Measurements from ENCODE around the gene UBE2I.
A peak's percentile ranks its signal among the peaks of the same experiment; 100 is the strongest.
"Not testable (repeated sequence)": the region's sequence is repeated elsewhere in the genome, so short reads cannot be mapped to it uniquely, and the experiment has no call there.

UBE2I gene

GRCh38 chr16:1325261-1325660, 15.8 kb downstream of the UBE2I start:
- no peak for DNase-seq (ENCODE audit: low spot score)
- no peak for TF ChIP-seq CTCF (IDR thresholded peaks at IDR 0.05; ENCODE audit: extremely low read depth, missing control alignments)

GRCh38 chr16:1325673-1326371, 16.4 kb downstream of the UBE2I start:
- no peak for TF ChIP-seq CTCF (IDR thresholded peaks at IDR 0.05; ENCODE audit: extremely low read depth, missing control alignments)
- no peak for DNase-seq (ENCODE audit: low spot score)

GRCh38 chr16:1326391-1326790, 17.0 kb downstream of the UBE2I start:
- no peak for DNase-seq (ENCODE audit: low spot score)
- no peak for TF ChIP-seq CTCF (IDR thresholded peaks at IDR 0.05; ENCODE audit: extremely low read depth, missing control alignments)

GRCh38 chr16:1326946-1327618, 17.6 kb downstream of the UBE2I start:
- DNase-seq (ENCODE audit: low spot score) = no peak
- TF ChIP-seq CTCF (IDR thresholded peaks at IDR 0.05; ENCODE audit: extremely low read depth, missing control alignments) = no peak

GRCh38 chr16:1327619-1327947, 18.1 kb downstream of the UBE2I start:
- DNase-seq (ENCODE audit: low spot score) = no peak
- TF ChIP-seq CTCF (IDR thresholded peaks at IDR 0.05; ENCODE audit: extremely low read depth, missing control alignments) = no peak

- DNase-seq (ENCODE audit: low spot score) = not testable (repeated sequence)
Measured at GRCh38 chr16:1328136-1328535, 18.7 kb downstream of the UBE2I start.

GRCh38 chr16:1328961-1329360, 19.5 kb downstream of the UBE2I start:
- not testable (repeated sequence) for DNase-seq (ENCODE audit: low spot score)

- TF ChIP-seq CTCF (IDR thresholded peaks at IDR 0.05; ENCODE audit: extremely low read depth, missing control alignments) = peak; percentile 28
- DNase-seq (ENCODE audit: low spot score) = no peak
Measured at GRCh38 chr16:1330260-1330914, 21.0 kb downstream of the UBE2I start.

Data from GM20000 (cell line).